Panc1 (cell line): ENCODE results near the gene BMF. TPM values are rescaled to one million over a fixed set of nuclear protein-coding genes. Genes with fewer than 3 reads are reported as not detected.
A peak's percentile ranks its signal among the peaks of the same experiment; 100 is the strongest.

Experiments used
- ATAC-seq: fragments of 200-7000 bp; cut with Tn5 transposase; 2 replicates; pipeline ENCODE4 v1.9.1; 2020; ENCODE audit warnings: mild to moderate bottlenecking, moderate library complexity
- BruUV-seq: library from RNA; stranded (reverse); fragments of 400-500 nt; replicated peaks from 2 replicates; lab custom pipeline; 2021; lab: Mats Ljungman, UMichigan
- CTCF ChIA-PET: fragments of 300-600 bp; sonication (Branson Sonifier 250); formaldehyde crosslinking; loops from one replicate; lab custom pipeline; 2022; ENCODE audit warnings: antibody characterized with exemption; lab: Charles Lee
- POLR2A ChIA-PET: fragments of 300-600 bp; sonication (Branson Sonifier 250); formaldehyde crosslinking; loops from one replicate; lab custom pipeline; 2022; ENCODE audit warnings: antibody characterized with exemption; lab: Charles Lee
- DNase-seq: peaks from one replicate; pipeline ENCODE4 v3.0.0-alpha.2; 2010; ENCODE audit warnings: low read depth, low spot score
- H3K27ac ChIP-seq: 2 replicates; pipeline ENCODE4 v1.5.1; 2011; ENCODE audit warnings: mild to moderate bottlenecking, low read length, inconsistent platforms
- H3K27me3 ChIP-seq: fragments of 200-500 bp; sonication (Bioruptor generic); 2 replicates; pipeline ENCODE4 v1.6.0; 2014; ENCODE audit warnings: low read length, inconsistent platforms; ENCODE audit not compliant: control insufficient read depth, insufficient read depth
- H3K36me3 ChIP-seq: fragments of 200-500 bp; sonication (Bioruptor generic); 2 replicates; pipeline ENCODE4 v1.5.1; 2014; ENCODE audit warnings: inconsistent platforms, mild to moderate bottlenecking, low read length, moderate library complexity; ENCODE audit not compliant: control insufficient read depth, insufficient read depth
- H3K4me1 ChIP-seq: 2 replicates; pipeline ENCODE4 v1.5.1; 2011; ENCODE audit warnings: inconsistent platforms, mild to moderate bottlenecking, low read length, moderate library complexity; ENCODE audit not compliant: control insufficient read depth, insufficient read depth
- H3K4me3 ChIP-seq, 2 experiments: 2 replicates each; pipeline ENCODE4 v1.5.1; 2011 to 2012; ENCODE audit warnings: low read depth in 2 of 2, low read length in 2 of 2, mild to moderate bottlenecking in 2 of 2, inconsistent platforms in 1 of 2, moderate library complexity in 1 of 2
- H3K9me3 ChIP-seq: fragments of 200-500 bp; sonication (Bioruptor generic); 2 replicates; pipeline ENCODE4 v1.5.1; 2014; ENCODE audit warnings: low read depth, mild to moderate bottlenecking, inconsistent platforms, low read length, moderate library complexity; ENCODE audit not compliant: control insufficient read depth, insufficient read depth
- POLR2AphosphoS5 ChIP-seq: IDR thresholded peaks from 2 replicates; pipeline ENCODE4 v1.6.1; 2012; ENCODE audit warnings: mild to moderate bottlenecking, low read depth, low read length, moderate library complexity
- SIN3A ChIP-seq: IDR thresholded peaks from 2 replicates; pipeline ENCODE4 v1.6.1; 2012; ENCODE audit warnings: low read depth, mild to moderate bottlenecking, low read length, moderate library complexity, borderline replicate concordance; ENCODE audit not compliant: insufficient read depth
- TCF7L2 ChIP-seq: IDR thresholded peaks from 2 replicates; pipeline ENCODE4 v1.6.1; 2011; ENCODE audit warnings: mild to moderate bottlenecking, low read depth, low read length, inconsistent platforms
- in situ Hi-C: cut with HindIII; loops from 2 replicates; pipeline ENCODE4 v1.10.0; 2016; ENCODE audit warnings: low sequenced_read_pairs, low pct_unique_long_range_greater_than_20kb
- intact Hi-C: fragments of 100-400 bp; cut with micrococcal nuclease; formaldehyde crosslinking; loops from one replicate; pipeline ENCODE4 v1.10.0; 2022; ENCODE audit not compliant: unreplicated experiment
- total RNA-seq: library from RNA; stranded (reverse); gene quantifications from one replicate; pipeline ENCODE4 v1.2.1, GENCODE V29; 2021; ENCODE audit not compliant: unreplicated experiment
- TF ChIP-seq, protein P1 (sequence below): fragments of 450-650 bp; IDR thresholded peaks from 2 replicates; pipeline ENCODE4 v1.5.1; 2017; ENCODE audit warnings: mild to moderate bottlenecking
- TF ChIP-seq, protein P2 (sequence below), 2 experiments: IDR thresholded peaks; 2 replicates each; pipeline ENCODE4 v1.6.1; 2011 to 2012; ENCODE audit warnings: low read depth in 2 of 2, control low read depth in 1 of 2, low read length in 1 of 2, mild to moderate bottlenecking in 1 of 2, moderate library complexity in 1 of 2; ENCODE audit not compliant: insufficient read depth in 1 of 2

The BMF gene
- total RNA-seq, 1 experiment from 2014 or later = 7.8 TPM

DNA sequence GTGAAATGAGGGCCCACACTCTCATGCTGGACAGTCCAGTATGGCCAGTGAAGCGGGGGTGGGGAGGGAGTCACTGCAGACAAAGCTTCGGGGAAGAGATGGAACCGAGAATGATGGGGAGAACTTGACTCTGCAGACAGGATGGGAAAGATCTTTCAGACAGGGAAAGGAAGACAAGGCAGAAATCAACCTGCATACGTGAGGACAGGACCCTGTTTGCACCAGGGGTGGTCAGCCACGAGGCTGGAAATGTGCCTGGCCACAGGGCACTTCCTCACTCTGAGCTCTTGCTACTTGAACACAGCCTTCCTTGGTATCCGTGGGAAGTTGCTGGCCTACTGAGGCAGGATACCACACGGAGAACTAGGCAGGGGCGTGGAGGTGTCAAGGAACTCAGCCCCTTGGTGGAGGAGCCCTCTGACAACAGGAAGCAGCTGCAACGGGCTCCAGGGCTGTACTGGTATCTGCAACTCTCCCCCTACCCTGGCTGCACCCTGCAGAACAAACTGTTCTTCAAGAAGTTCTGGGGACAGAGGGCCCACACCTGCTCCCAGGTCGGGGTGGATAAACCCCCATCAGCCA is 60.4 kb downstream of the BMF start:
- POLR2A ChIA-PET = interaction anchor here (0.6 kb wide), 1 partner anchor 136 kb away, joined by 4 read pairs; no protein-coding TSS in a partner anchor
- no TSS peak for BruUV-seq
- H3K36me3 ChIP-seq = no peaks in the 10 kb centered on the region
- DNase-seq = no peak
- no peaks in the 10 kb centered on the region for H3K9me3 ChIP-seq
- H3K27ac ChIP-seq = no peak overlapping the region; the same call in 1 of the 2 replicates
- no peak overlapping the region for H3K4me3 ChIP-seq
- intact Hi-C loops = loop anchor here (5.0 to 10.0 kb wide), 2 partner anchors 114 to 226 kb away; partner anchors contain the start of gene BUB1B
- no peaks in the 10 kb centered on the region for H3K27me3 ChIP-seq
- no peak for TF ChIP-seq SIN3A
- TF ChIP-seq, protein P1, sequence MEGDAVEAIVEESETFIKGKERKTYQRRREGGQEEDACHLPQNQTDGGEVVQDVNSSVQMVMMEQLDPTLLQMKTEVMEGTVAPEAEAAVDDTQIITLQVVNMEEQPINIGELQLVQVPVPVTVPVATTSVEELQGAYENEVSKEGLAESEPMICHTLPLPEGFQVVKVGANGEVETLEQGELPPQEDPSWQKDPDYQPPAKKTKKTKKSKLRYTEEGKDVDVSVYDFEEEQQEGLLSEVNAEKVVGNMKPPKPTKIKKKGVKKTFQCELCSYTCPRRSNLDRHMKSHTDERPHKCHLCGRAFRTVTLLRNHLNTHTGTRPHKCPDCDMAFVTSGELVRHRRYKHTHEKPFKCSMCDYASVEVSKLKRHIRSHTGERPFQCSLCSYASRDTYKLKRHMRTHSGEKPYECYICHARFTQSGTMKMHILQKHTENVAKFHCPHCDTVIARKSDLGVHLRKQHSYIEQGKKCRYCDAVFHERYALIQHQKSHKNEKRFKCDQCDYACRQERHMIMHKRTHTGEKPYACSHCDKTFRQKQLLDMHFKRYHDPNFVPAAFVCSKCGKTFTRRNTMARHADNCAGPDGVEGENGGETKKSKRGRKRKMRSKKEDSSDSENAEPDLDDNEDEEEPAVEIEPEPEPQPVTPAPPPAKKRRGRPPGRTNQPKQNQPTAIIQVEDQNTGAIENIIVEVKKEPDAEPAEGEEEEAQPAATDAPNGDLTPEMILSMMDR = no peak
- TF ChIP-seq POLR2AphosphoS5 = no peak
- no peak for TF ChIP-seq TCF7L2
- TF ChIP-seq, protein P2, sequence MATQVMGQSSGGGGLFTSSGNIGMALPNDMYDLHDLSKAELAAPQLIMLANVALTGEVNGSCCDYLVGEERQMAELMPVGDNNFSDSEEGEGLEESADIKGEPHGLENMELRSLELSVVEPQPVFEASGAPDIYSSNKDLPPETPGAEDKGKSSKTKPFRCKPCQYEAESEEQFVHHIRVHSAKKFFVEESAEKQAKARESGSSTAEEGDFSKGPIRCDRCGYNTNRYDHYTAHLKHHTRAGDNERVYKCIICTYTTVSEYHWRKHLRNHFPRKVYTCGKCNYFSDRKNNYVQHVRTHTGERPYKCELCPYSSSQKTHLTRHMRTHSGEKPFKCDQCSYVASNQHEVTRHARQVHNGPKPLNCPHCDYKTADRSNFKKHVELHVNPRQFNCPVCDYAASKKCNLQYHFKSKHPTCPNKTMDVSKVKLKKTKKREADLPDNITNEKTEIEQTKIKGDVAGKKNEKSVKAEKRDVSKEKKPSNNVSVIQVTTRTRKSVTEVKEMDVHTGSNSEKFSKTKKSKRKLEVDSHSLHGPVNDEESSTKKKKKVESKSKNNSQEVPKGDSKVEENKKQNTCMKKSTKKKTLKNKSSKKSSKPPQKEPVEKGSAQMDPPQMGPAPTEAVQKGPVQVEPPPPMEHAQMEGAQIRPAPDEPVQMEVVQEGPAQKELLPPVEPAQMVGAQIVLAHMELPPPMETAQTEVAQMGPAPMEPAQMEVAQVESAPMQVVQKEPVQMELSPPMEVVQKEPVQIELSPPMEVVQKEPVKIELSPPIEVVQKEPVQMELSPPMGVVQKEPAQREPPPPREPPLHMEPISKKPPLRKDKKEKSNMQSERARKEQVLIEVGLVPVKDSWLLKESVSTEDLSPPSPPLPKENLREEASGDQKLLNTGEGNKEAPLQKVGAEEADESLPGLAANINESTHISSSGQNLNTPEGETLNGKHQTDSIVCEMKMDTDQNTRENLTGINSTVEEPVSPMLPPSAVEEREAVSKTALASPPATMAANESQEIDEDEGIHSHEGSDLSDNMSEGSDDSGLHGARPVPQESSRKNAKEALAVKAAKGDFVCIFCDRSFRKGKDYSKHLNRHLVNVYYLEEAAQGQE (IDR thresholded peaks at IDR 0.05; ENCODE audit: insufficient read depth in 1 of 2, low read depth in 2 of 2, low read length in 1 of 2) = no peak
- peaks cover 34% of the 10 kb centered on the region for H3K4me1 ChIP-seq
- in situ Hi-C loops = no loop called here
- CTCF ChIA-PET = interaction anchor here (1.0 to 1.4 kb wide), 2 partner anchors 59 to 231 kb away, joined by 3 to 4 read pairs; no protein-coding TSS in a partner anchor
- ATAC-seq = no peak

DNA sequence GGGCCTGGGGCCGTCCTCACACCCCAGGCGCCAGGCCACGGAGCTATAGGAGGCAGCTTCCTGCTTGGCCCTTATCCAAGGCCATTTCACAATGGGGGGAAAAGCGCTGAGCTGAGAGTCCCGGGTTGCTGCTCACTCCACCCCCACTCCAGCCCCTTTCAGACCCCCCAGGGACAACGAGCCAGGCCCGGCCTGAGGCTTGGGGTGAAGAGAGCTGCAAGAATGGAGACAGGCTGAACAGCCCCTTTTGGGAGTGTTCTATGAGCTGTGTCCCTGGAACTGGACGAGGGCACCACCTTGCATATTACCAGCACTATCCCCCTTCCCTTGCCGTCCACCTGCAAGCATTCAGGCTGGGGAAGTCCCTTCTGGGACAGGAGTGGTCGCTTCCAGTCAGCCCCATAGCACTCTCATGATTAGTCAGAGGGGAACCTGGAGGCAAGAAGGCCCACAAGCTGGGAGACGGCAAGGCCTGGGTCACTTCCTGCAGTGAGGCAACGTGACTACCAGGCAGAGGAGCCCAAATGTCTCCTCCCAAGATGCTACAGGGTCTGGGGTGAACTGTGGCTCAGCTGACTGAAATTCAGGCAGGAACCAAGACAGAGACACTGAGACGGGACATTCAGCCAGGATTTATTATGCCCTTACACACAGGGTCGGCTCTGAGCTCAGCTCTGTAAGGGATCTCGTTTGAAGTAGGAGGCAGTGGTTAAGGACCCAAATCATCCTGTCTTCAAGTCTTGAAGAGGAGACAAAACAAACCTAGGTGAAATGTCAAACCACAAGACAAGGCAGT is 61.1 kb downstream of the BMF start:
- ATAC-seq (no peak), DNase-seq (no peak)
- TF ChIP-seq SIN3A (no peak), TCF7L2 (no peak), POLR2AphosphoS5 (no peak)
- TF ChIP-seq, protein P2 (IDR thresholded peaks at IDR 0.05; ENCODE audit: insufficient read depth in 1 of 2, low read depth in 2 of 2, low read length in 1 of 2) = no peak
- TF ChIP-seq, protein P1 = no peak
- ChIA-PET CTCF (interaction anchor here (1.0 to 1.4 kb wide), 2 partner anchors 60 to 232 kb away, joined by 3 to 4 read pairs; no protein-coding TSS in a partner anchor), POLR2A (interaction anchor here (1.0 kb wide), 1 partner anchor 51 kb away, joined by 3 read pairs; no protein-coding TSS in a partner anchor)
- Histone ChIP-seq H3K27ac (peak overlapping the region; percentile 26; the same call in 1 of the 2 replicates), H3K9me3 (no peaks in the 10 kb centered on the region), H3K4me1 (peaks cover 32% of the 10 kb centered on the region), H3K27me3 (no peaks in the 10 kb centered on the region), H3K4me3 (no peak overlapping the region), H3K36me3 (no peaks in the 10 kb centered on the region)
- in situ Hi-C loops = no loop called here
- no TSS peak for BruUV-seq
- intact Hi-C loops = loop anchor here (5.0 to 10.0 kb wide), 2 partner anchors 115 to 227 kb away; partner anchors contain the start of gene BUB1B
